ENCODE data around the gene KCNJ12.
"Not testable (repeated sequence)": the region's sequence is repeated elsewhere in the genome, so short reads cannot be mapped to it uniquely, and the experiment has no call there.

- TF ChIP-seq EZH2 (IDR thresholded peaks at IDR 0.05; ENCODE audit: low read depth, unreplicated experiment); CTCF (conservative IDR thresholded peaks at IDR 0.05; ENCODE audit: low read depth in 2 of 2); CREB1 (CRISPR knock-in tag; IDR thresholded peaks at IDR 0.05; ENCODE audit: low read depth); EZH2phosphoT487 (IDR thresholded peaks at IDR 0.05; ENCODE audit: unreplicated experiment); ZNF331 (CRISPR knock-in tag; IDR thresholded peaks at IDR 0.05; ENCODE audit: low read depth); ZNF114 (CRISPR knock-in tag; IDR thresholded peaks at IDR 0.05): not testable (repeated sequence)
Measured at GRCh38 chr17:21327921-21328320, 48.2 kb upstream of the KCNJ12 start.

All from GM23338 (cell line).